ENCODE results near the gene SLC16A5.

The SLC16A5 gene

DNA sequence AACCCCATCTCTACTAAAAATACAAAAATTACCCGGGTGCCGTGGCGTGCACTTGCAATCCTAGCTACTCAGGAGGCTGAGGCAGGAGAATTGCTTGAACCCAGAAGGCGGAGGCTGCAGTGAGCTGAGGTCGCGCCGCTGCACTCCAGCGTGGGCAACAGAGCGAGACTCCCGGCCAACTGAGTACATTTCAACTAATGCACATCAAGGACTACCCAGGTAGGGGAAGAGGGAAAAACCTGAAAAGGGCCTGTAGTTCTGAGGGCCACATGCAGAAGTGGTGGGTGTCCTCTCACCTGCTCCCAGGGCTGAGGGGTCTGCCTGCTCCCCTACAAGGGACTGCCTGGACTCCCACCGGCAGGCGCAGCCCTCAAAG lies 584 bp upstream of the SLC16A5 start:
- DNase-seq (ENCODE audit: low spot score), result no peak

DNA sequence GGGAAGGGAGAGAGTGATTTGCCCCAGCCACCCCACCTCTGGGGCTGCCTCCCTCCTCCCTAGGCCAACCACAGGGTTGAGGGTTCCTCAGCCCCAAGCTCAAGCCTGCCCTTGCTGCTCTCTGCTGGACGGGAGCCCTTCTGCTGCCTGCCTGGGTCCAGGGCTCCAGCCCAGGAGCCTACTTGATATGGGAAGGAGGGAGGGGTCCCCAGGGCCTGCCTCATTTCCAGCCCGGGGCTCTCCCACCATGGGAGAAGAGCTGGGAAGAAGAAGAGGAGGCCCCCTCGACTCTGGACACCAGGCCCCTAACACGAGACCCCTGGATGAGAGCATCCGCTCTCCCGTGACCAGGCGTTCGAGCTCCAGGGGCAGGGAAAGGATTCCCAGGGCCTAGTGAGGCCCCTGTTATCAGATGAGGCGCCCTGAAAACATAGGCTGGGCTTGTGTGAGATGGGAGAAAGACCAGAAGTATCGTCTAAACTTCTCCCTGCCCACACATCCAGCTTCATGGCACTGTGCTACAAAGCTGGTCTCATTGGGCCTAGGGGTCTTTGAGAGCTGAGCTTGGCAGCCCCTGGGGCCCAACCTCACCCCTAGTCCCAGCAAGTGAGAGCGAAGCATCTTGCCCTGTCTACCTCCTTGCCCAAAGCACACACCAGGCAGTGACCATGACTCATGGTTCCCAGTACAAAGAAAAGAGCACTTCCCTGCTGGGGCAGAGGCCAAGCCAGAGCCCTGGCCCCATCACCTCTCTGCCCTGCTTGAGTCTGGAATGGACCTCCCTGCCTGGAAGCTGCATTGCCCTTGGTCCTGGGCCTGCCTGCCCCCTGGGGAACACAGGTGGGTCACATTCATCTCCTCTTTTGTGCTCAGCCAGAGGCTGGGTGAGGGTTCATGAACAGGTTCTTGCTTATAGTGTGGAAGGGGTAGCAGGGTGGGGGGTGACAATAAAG lies 987 bp downstream of the SLC16A5 start:
- no peak for DNase-seq (ENCODE audit: low spot score)

DNA sequence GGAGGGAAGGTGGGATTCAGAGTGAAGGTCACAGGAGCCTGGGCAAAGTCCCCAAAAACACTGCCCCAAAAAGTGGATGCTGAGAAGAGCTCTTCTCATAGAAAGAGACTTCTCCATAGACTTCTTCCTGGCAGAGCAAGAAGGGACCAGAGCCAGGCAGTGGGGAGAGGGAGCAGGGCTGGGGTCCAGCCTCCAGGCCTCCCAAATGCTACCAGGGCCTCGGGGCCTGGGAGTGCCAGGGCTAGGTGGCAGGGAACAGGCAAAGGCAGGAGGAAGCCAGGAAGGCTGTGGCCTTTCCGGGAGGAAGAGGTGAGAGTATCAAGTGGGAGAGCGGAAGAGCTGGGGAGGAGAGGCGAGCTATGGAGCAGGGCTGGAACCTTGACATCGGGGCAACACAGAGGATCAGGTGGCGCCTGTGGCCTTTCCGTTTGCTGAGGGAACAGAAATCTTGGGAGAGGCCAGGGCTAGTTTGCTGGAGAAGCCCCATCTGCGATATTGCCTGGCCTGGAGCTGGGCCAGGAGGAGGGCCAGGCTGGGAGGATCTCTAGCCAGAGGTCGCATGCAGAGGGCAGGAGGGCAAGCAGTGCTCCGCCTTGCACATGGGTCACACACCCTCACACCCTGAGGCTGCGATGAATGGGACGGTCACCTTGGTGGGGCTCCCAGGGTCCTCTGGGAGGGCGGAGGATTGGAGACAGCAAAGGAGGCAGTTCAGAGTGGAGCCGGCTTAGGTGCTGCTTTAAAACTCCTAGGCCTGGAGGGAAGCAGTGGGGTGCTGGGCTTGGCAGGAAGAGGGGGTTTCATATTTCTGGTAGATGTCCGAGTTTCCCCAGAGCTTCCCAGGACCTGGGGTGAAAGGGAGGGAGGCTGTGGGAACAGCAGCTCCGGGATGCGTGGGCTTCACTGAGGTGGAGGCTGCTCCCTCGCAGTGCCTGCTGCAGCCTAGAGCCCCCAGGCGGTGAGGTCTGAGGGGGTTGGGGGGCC lies 3.4 kb downstream of the SLC16A5 start:
- no peak for DNase-seq (ENCODE audit: low spot score)

DNA sequence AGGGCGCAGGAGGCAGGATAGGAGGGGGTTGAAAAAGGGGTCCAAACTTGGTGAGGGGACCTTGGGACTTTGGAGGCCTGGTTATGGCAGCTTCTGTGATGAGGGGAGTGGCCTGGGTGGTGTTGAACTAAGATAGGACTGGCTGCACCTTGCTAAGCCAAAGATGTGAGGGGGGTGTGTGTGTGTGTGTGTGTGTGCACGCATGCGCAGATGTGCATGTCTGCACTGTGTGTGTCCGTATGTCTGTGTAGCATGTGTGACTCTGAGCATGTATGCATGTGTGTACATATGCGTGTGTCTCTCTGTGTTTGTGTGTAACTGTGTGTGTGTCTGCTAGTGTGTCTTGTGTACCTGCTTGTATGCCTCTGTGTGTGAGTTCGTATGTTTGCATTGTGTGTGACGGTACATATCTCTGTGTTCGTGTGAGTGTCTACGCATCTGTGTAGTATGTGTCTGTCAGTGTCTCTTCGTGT lies 4.1 kb downstream of the SLC16A5 start:
- DNase-seq (ENCODE audit: low spot score), result no peak

DNA sequence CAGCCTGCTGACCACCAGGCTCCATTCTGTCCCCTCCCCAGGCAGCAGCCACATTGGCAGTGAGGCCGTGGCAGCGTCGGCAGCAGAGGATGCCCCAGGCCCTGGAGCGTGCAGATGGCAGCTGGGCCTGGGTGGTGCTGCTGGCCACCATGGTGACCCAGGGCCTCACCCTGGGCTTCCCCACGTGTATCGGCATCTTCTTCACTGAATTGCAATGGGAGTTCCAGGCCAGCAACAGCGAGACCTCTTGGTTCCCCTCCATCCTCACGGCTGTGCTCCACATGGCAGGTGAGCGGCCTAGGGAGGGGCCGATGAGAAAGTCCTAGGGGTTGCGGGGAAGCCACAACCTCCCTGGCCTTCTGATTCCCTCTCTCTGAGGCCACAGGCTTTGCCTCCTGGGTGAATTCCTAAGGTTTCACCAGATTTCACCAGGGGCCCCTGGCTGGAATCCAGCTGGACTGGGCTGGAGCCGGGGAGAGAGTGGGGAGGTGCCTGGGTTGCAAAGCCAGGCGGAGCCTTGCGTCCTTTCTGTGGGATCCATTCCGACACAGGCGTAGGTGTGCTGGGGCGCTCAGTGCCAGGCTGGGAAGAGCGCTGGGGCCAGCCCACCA lies 5.9 kb downstream of the SLC16A5 start:
- DNase-seq (ENCODE audit: low spot score), result no peak

- no peak for DNase-seq (ENCODE audit: low spot score)
These were observed 7.2 kb downstream of the SLC16A5 start for GRCh38 chr17:75094871-75095399.

DNA sequence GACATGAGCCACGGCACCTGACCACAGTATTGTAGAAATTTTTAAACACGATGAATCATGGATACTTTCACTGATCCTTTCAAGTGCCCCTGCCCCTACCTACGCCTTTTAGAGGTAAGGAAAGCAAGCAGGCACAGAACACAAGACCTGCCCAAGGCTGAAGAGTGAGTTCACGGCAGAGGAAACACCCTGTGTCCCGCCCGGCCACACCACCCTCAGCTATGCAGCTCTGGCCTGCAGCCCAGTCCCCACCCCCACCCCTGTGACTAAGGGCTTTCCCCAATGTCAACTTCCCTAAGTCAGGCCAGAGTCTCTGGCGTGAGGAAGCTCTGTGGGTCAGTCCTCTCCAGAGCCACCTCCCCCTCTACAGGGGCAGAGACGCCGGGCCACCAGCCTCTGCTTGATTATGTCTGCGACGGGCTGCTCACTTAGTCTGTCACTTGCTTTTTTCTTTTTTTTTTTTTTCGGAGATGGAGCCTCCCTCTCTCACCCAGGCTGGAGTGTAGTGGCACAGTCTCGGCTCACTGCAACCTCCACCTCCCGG lies 8.4 kb downstream of the SLC16A5 start:
- no peak for DNase-seq (ENCODE audit: low spot score)

GRCh38 chr17:75097865-75098264 lies 10.1 kb downstream of the SLC16A5 start:
- no peak for DNase-seq (ENCODE audit: low spot score)

- DNase-seq (ENCODE audit: low spot score), result no peak
These were observed 11.1 kb downstream of the SLC16A5 start for GRCh38 chr17:75098861-75099260.

DNA sequence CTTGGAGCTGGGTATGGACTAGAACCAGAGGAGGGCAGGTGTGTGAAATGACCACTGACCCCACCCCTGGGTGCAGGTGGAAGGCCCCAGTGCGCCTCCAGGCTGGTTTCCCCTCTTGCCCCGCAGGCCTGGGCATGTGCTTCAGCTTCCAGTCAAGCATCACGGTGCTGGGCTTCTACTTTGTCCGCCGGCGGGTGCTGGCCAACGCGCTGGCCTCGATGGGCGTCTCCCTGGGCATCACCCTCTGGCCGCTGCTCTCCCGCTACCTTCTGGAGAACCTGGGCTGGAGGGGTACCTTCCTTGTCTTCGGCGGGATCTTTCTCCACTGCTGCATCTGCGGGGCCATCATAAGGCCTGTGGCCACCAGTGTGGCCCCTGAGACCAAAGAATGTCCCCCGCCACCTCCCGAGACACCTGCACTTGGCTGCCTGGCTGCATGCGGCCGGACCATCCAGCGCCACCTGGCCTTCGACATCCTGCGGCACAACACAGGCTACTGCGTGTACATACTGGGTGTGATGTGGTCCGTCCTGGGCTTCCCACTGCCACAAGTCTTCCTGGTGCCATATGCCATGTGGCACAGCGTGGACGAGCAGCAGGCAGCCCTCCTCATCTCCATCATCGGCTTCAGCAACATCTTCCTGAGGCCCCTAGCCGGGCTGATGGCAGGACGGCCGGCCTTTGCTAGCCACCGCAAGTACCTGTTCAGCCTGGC lies 12.3 kb downstream of the SLC16A5 start:
- no peak for DNase-seq (ENCODE audit: low spot score)

DNA sequence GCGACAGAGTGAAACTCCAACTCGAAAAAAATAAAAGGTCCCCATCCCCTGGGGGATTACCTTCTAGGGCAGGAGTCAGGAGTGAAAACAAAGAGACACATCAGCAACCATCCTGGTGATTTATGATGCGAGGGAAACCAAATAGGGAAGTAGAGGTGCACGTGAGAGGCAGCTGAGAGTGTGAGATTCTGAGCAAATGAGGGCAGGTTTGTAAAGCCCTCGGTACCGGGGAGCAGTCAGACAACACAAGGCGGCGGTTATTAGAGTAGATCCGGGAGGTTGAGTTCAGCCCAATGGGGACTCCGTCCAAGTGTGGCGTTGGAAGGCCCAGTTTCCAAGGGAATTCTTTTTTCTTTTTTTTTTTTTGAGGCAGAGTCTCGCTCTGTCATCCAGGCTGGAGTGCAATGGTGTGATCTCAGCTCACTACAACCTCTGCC lies 14.6 kb downstream of the SLC16A5 start:
- DNase-seq (ENCODE audit: low spot score), result no peak

GRCh38 chr17:75103601-75104554 lies 16.1 kb downstream of the SLC16A5 start:
- no peak for DNase-seq (ENCODE audit: low spot score)

DNA sequence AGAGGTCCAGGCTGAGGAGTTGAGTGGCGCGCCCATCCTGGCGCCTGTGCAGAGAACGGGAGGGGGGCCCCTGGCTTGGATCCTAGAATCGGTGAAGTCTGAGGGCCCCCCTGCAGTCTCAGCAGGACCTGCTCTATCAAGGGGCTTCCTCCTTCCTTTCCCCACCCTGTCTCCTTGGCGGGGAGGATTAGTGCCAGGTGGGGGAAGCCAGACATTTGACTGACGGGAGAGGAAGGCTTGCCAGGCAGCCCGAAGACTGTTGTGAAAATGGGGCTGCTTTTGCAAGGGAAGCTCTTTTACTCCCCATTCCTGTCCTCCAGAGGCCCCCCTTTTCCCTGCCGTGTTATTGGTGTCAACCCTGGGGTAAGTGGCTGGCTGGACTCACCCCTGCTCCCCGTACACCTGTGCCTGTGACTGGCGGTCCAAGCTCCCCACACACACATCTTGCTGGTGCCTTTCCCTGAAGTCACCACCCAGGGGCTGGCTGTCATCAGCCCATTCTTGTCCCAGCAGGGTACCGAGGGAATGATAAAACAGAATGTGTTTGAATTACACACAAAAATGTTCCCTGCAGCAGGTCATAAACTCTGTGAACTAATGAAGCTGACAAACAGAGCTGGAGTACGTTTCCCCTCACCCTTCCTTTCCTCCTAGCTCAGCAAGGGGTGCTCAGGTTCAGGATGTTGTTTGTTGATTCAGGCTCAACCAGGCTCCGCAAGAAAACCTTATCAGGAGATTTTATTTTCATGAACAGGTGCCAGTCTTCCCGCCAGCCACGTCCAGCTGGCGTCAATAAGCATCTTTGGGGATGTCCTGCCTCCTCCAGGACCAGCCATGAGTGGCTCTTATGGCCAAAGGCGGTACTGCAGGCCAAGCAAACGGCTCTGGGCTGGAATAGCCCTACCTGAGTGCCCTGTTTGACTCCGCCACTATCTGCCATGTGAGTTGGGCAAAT lies 17.6 kb downstream of the SLC16A5 start:
- DNase-seq (ENCODE audit: low spot score), result no peak

- DNase-seq (ENCODE audit: low spot score), result no peak
These were observed 20.4 kb downstream of the SLC16A5 start for GRCh38 chr17:75108193-75108592.

GRCh38 chr17:75109046-75109406 lies 21.3 kb downstream of the SLC16A5 start:
- DNase-seq (ENCODE audit: low spot score), result no peak

DNA sequence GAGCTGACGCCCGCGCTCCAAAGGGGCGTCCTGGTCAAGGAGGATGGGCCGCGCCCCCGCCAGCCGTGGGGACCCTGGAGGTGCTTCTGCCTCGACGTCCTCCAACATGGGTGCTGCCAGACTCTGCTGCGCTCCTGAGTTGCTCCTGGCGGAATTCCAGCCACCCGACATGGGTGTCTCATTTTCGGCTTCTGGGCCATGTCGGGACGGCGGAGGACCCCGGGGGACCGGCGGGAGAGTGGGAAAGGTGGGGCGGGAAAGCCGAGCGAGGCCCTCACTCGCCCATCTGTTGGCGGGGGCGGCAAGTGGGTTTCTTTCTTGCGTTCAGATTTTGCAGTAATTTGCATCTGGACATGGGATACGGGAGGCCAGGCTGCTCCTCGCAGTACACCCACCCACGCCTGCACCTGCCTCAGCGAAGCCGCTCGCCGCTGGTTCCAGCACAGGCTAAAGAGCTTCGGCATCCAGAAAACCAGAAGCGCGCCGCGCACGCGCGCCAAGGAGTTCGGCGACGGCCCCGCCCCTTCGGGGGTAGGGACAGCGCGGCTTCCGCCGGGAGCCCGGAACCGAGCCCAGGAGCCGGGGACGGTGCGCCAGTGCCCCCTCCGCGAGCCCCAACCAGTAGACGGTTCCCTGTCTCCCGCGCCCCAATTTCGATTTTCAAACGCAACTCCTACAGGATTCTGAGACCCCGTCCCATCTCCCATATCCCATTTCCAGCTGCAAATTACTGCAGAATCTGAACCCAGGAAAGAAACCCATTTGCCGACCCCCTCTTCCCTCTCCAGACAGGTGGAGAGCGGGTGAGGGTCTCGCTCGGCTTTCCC lies 21.9 kb downstream of the SLC16A5 start, which contains the start of gene ARMC7:
Gene ARMC7, plus strand, starts transcription at position 563 of the 827 bp plus-strand sequence. CDS start 320 bp downstream, outside the sequence.
- DNase-seq (ENCODE audit: low spot score), result peak; percentile 92

DNA sequence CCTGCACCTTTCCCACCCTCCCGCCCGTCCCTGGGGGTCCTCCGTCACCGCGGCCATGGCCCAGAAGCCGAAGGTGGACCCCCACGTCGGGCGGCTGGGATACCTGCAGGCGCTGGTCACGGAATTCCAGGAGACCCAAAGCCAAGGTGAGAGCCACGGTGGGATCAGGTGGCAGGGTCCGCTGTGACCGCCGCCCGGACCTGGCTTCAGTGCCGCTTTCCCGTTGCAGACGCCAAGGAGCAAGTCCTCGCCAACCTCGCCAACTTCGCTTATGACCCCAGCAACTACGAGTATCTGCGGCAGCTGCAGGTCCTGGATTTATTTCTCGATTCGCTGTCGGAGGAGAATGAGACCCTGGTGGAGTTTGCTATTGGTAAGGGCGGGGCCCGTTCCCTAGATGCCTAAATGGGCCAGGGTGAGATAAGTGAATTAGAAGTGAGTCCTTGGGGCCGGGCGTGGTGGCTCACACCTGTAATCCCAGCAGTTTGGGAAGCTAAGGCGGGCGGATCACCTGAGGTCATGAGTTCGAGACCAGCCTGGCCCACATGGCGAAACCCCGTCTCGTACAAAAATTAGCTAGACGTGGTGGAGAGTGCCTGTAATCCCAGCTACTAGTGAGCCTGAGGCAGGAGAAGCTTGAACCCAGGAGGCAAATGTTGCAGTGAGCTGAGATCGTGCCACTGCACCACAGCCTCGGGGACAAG lies 22.6 kb downstream of the SLC16A5 start:
- no peak for DNase-seq (ENCODE audit: low spot score)
